SHP77 (cell line): ENCODE measurements around the gene ANO4.
"Not testable (repeated sequence)": the region's sequence is repeated elsewhere in the genome, so short reads cannot be mapped to it uniquely, and the experiment has no call there.

Experiments used
- DNase-seq, 2 experiments: peaks; one replicate each; lab custom pipeline; 2025; lab: John Stamatoyannopoulos, UW

Gene ANO4

GRCh38 chr12:100871195-100871734 lies 76.7 kb downstream of the ANO4 start:
- no peak for DNase-seq

- DNase-seq = no peak
Measured at GRCh38 chr12:100875156-100875555, 80.6 kb downstream of the ANO4 start.

- DNase-seq = no peak
Measured at GRCh38 chr12:100875771-100876170, 81.2 kb downstream of the ANO4 start.

- no peak for DNase-seq
Measured at GRCh38 chr12:100877776-100878175, 83.2 kb downstream of the ANO4 start.

GRCh38 chr12:100895192-100895591 lies 100.6 kb downstream of the ANO4 start:
- no peak for DNase-seq

GRCh38 chr12:100896192-100896591 lies 101.6 kb downstream of the ANO4 start:
- no peak for DNase-seq

- DNase-seq = no peak
Measured at GRCh38 chr12:100897240-100897639, 102.7 kb downstream of the ANO4 start.

GRCh38 chr12:100899301-100899700 lies 104.7 kb downstream of the ANO4 start:
- DNase-seq = no peak

GRCh38 chr12:100900808-100901207 lies 106.2 kb downstream of the ANO4 start:
- no peak for DNase-seq

- DNase-seq = no peak
Measured at GRCh38 chr12:100901266-100901665, 106.7 kb downstream of the ANO4 start.

- DNase-seq = no peak
Measured at GRCh38 chr12:100904270-100904669, 109.7 kb downstream of the ANO4 start.

- no peak for DNase-seq
Measured at GRCh38 chr12:100908501-100908900, 113.9 kb downstream of the ANO4 start.

- no peak for DNase-seq
Measured at GRCh38 chr12:100913872-100914592, 119.5 kb downstream of the ANO4 start.

GRCh38 chr12:100919116-100919515 lies 124.5 kb downstream of the ANO4 start:
- no peak for DNase-seq

GRCh38 chr12:100920493-100920892 lies 125.9 kb downstream of the ANO4 start:
- no peak for DNase-seq

- no peak for DNase-seq
Measured at GRCh38 chr12:100926669-100927248, 132.2 kb downstream of the ANO4 start.

GRCh38 chr12:100927826-100928225 lies 133.2 kb downstream of the ANO4 start:
- DNase-seq = no peak

GRCh38 chr12:100932571-100932970 lies 138.0 kb downstream of the ANO4 start:
- DNase-seq = no peak

GRCh38 chr12:100933531-100933930 lies 139.0 kb downstream of the ANO4 start:
- not testable (repeated sequence) for DNase-seq

GRCh38 chr12:100935929-100936328 lies 141.4 kb downstream of the ANO4 start:
- no peak for DNase-seq

GRCh38 chr12:100936661-100937060 lies 142.1 kb downstream of the ANO4 start:
- DNase-seq = no peak

- DNase-seq = no peak
Measured at GRCh38 chr12:100940503-100940902, 145.9 kb downstream of the ANO4 start.

- no peak for DNase-seq
Measured at GRCh38 chr12:100942984-100943749, 148.6 kb downstream of the ANO4 start.
